Testis (tissue), 3 donors: Measurements from ENCODE around the gene TRMT112. TPM values are rescaled to one million over a fixed set of nuclear protein-coding genes. Genes with fewer than 3 reads are reported as not detected.

Experiments used
- DNase-seq: peaks from one replicate; pipeline ENCODE4 v3.0.0-alpha.2; 2019
- H3K27ac ChIP-seq, 2 donors: fragments of 200-600 bp; sonication (generic); one replicate each; pipeline ENCODE4 v1.5.1; 2019
- H3K27me3 ChIP-seq: fragments of 200-600 bp; sonication (generic); one replicate; pipeline ENCODE4 v1.5.1; 2019
- H3K36me3 ChIP-seq: fragments of 200-600 bp; sonication (generic); one replicate; pipeline ENCODE4 v1.5.1; 2017; ENCODE audit warnings: low read depth; ENCODE audit errors: missing control alignments
- H3K4me1 ChIP-seq: fragments of 200-600 bp; sonication (generic); one replicate; pipeline ENCODE4 v1.5.1; 2019
- H3K4me3 ChIP-seq, 2 donors: fragments of 200-600 bp; sonication (generic); one replicate each; pipeline ENCODE4 v1.5.1; 2017 to 2019
- H3K9me3 ChIP-seq: fragments of 200-600 bp; sonication (generic); one replicate; pipeline ENCODE4 v1.5.1; 2017
- POLR2A ChIP-seq: fragments of 450-650 bp; IDR thresholded peaks from one replicate; pipeline ENCODE4 v1.6.1; 2017; ENCODE audit warnings: antibody characterized with exemption, mild to moderate bottlenecking, moderate library complexity
- WGBS, 2 donors: methylation state at CpG; one replicate each; pipeline ENCODE4 v1.1.5; 2018; 5-methylcytosine and 5-hydroxymethylcytosine counted together
- intact Hi-C: fragments of 100-400 bp; cut with DNase I; formaldehyde crosslinking; loops from one replicate; pipeline ENCODE4 v1.15.1; 2023; ENCODE audit warnings: low total_unique reads
- polyA plus RNA-seq: library from polyadenylated mRNA; stranded (reverse); fragments of 350-450 nt; fragmentation: Illumina TruSeq; extraction: RNeasy Lipid Tissue Mini Kit (QIAGEN cat#74804); gene quantifications from one replicate; pipeline ENCODE4 v1.2.3, GENCODE V29; 2014; ENCODE audit warnings: low read depth, low replicate concordance; ENCODE audit not compliant: insufficient read depth
- total RNA-seq, 2 donors: library from RNA; depleted of rRNA; stranded (reverse); fragments of >200 nt; gene quantifications; one replicate each; pipeline ENCODE4 v1.2.3, GENCODE V29; 2016
- TF ChIP-seq, protein P1 (sequence below), 3 experiments: fragments of 450-650 bp in 2 of 3; fragments of 200-600 bp in 1 of 3; sonication (generic) in 1 of 3; IDR thresholded peaks; one replicate each; pipeline ENCODE4 v1.5.1; 2016 to 2019; ENCODE audit warnings: antibody characterized with exemption in 3 of 3, mild to moderate bottlenecking in 2 of 3, moderate library complexity in 1 of 3

The TRMT112 gene
- total and polyA plus RNA-seq, 3 donors from 2014 or later: 275 to 340 (median 303) TPM

- TF ChIP-seq, protein P1, sequence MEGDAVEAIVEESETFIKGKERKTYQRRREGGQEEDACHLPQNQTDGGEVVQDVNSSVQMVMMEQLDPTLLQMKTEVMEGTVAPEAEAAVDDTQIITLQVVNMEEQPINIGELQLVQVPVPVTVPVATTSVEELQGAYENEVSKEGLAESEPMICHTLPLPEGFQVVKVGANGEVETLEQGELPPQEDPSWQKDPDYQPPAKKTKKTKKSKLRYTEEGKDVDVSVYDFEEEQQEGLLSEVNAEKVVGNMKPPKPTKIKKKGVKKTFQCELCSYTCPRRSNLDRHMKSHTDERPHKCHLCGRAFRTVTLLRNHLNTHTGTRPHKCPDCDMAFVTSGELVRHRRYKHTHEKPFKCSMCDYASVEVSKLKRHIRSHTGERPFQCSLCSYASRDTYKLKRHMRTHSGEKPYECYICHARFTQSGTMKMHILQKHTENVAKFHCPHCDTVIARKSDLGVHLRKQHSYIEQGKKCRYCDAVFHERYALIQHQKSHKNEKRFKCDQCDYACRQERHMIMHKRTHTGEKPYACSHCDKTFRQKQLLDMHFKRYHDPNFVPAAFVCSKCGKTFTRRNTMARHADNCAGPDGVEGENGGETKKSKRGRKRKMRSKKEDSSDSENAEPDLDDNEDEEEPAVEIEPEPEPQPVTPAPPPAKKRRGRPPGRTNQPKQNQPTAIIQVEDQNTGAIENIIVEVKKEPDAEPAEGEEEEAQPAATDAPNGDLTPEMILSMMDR (IDR thresholded peaks at IDR 0.05): no peak
- no peak for TF ChIP-seq POLR2A
- intact Hi-C loops: no loop called here
- Histone ChIP-seq H3K9me3 (no peaks in the 10 kb centered on the region), H3K4me3 (no peak overlapping the region), H3K27ac (no peak overlapping the region), H3K4me1 (peaks cover 13% of the 10 kb centered on the region), H3K36me3 (no peaks in the 10 kb centered on the region), H3K27me3 (no peaks in the 10 kb centered on the region)
- DNase-seq: no peak
- 82 to 88% methylated on average over 2 of the region's 2 CpGs for WGBS, 2 donors
Measured at GRCh38 chr11:64275841-64276240, 41.5 kb downstream of the TRMT112 start.

DNA sequence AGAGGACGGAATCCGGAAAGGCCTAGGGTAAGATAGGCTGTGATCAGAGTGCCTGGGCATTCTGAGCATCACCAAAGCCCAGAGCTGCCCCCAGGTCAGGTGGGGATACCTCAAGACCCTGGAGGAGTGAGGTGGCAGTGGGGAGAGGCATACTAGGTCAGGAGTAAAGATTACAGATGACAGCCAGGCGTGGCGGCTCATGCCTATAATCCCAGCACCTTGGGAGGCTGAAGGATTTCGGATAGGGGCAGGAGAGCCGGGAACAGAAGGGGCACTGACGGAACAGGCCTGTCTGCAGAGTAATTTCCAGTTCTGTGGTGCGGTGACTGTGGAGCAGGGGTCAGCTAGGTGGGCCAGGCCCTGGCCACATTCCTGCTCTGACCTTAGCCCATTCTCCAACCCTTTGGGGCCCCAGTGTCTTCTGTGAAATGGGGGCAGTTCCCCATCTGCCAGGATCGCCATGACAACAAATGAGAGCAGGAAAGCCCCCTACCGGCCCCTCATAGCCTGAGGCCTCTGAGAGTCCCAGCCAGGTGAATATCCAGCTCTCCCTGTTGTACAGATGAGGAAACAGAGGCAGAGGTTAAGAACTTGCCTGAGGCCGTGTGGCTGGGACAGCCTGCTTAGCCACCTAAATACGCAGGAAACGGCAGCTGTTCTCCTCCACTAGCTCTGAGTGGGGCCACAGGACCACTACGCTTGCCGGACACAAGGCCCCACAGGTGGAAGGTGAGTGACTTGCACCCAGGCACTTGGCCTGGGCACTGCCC lies 42.1 kb downstream of the TRMT112 start:
- no peak for DNase-seq
- intact Hi-C loops: no loop called here
- WGBS, 2 donors: 82 to 84% methylated on average over 13 to 15 of the region's 15 CpGs
- Histone ChIP-seq H3K27me3 (no peaks in the 10 kb centered on the region), H3K36me3 (no peaks in the 10 kb centered on the region), H3K4me1 (peaks cover 13% of the 10 kb centered on the region), H3K27ac (no peak overlapping the region), H3K9me3 (no peaks in the 10 kb centered on the region), H3K4me3 (no peak overlapping the region)
- no peak for TF ChIP-seq POLR2A
- TF ChIP-seq, protein P1 (IDR thresholded peaks at IDR 0.05): no peak

GRCh38 chr11:64269540-64270220 lies 47.7 kb downstream of the TRMT112 start:
- Histone ChIP-seq H3K27ac (peak overlapping the region; percentile 91 to 94), H3K27me3 (no peaks in the 10 kb centered on the region), H3K9me3 (no peaks in the 10 kb centered on the region), H3K4me3 (peak overlapping the region; percentile 62 to 67), H3K36me3 (no peaks in the 10 kb centered on the region), H3K4me1 (peaks cover 36% of the 10 kb centered on the region)
- DNase-seq: peak; percentile 99
- 0% methylated on average over 6 to 37 of the region's 58 CpGs for WGBS, 2 donors
- intact Hi-C loops: no loop called here
- no peak for TF ChIP-seq POLR2A
- TF ChIP-seq, protein P1 (IDR thresholded peaks at IDR 0.05): peak in 1 of 3 experiments; percentile 9

DNA sequence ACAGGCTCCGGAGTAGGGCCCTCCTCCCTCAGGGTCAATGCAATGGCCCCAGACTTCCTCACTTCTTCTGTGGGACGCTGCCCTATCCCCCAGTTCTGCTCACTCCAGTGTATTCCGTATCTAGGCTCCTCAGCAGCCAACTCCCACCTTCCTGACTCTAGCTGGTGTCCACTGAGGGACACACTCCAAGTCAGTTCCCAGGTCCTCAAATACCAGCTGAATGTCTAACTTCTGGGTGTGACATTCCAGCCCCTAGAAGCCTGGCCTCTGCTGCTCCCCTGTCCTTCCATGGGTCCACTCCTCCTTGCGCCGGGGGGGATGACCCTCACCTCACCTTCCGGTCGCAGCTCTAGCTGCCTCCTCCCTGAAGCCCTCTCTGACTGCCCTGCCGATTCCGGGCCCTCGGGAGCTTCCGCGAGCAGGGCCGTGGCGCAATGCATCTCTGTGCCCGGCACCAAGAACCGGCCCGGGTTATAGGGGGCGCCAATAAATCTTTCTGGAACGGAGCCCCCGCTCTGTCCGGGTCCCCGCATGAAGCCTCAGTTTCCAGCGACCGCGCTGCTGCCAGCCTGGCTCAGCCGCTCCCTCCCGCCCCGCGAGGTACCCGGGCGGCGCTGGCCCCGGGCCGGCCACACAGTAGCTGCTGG lies 48.3 kb downstream of the TRMT112 start:
- H3K4me1 ChIP-seq: peaks cover 42% of the 10 kb centered on the region
- DNase-seq: peak; percentile 51
- peak overlapping the region; percentile 86 to 94 for H3K27ac ChIP-seq
- 0 to 1% methylated on average over 6 to 34 of the region's 34 CpGs for WGBS, 2 donors
- H3K9me3 ChIP-seq: no peaks in the 10 kb centered on the region
- no peaks in the 10 kb centered on the region for H3K36me3 ChIP-seq
- intact Hi-C loops: no loop called here
- peak overlapping the region; percentile 62 to 67 for H3K4me3 ChIP-seq
- no peaks in the 10 kb centered on the region for H3K27me3 ChIP-seq
- TF ChIP-seq POLR2A: no peak
- TF ChIP-seq, protein P1 (IDR thresholded peaks at IDR 0.05): no peak
